ENCODE results near the gene DNLZ.

The DNLZ gene

GRCh38 chr9:136314944-136315343, 48.6 kb downstream of the DNLZ start:
- no peak for DNase-seq
- in situ Hi-C loops (cut with HindIII; ENCODE audit: low pct_ligation_motif_present, low pct_unique_long_range_greater_than_20kb, low sequenced_read_pairs) = no loop called here

- no peak for DNase-seq
- in situ Hi-C loops (cut with HindIII; ENCODE audit: low pct_ligation_motif_present, low pct_unique_long_range_greater_than_20kb, low sequenced_read_pairs) = no loop called here
Measured at GRCh38 chr9:136314056-136314416, 49.5 kb downstream of the DNLZ start.

GRCh38 chr9:136313111-136314055, 50.2 kb downstream of the DNLZ start:
- in situ Hi-C loops (cut with HindIII; ENCODE audit: low pct_ligation_motif_present, low pct_unique_long_range_greater_than_20kb, low sequenced_read_pairs) = no loop called here
- no peak for DNase-seq

GRCh38 chr9:136312436-136312835, 51.1 kb downstream of the DNLZ start:
- in situ Hi-C loops (cut with HindIII; ENCODE audit: low pct_ligation_motif_present, low pct_unique_long_range_greater_than_20kb, low sequenced_read_pairs) = no loop called here
- DNase-seq = peak; percentile 22

- in situ Hi-C loops (cut with HindIII; ENCODE audit: low pct_ligation_motif_present, low pct_unique_long_range_greater_than_20kb, low sequenced_read_pairs) = no loop called here
Measured at GRCh38 chr9:136312009-136312375, 51.6 kb downstream of the DNLZ start.

GRCh38 chr9:136311051-136312008, 52.2 kb downstream of the DNLZ start:
- no peak for DNase-seq
- in situ Hi-C loops (cut with HindIII; ENCODE audit: low pct_ligation_motif_present, low pct_unique_long_range_greater_than_20kb, low sequenced_read_pairs) = no loop called here

More at GRCh38 chr9:136312009-136312375, 51.6 kb downstream of the DNLZ start:
- no peak for DNase-seq

- DNase-seq = no peak
Measured at GRCh38 chr9:136310273-136311030, 53.1 kb downstream of the DNLZ start.

GRCh38 chr9:136309806-136310220, 53.7 kb downstream of the DNLZ start:
- in situ Hi-C loops (cut with HindIII; ENCODE audit: low pct_ligation_motif_present, low pct_unique_long_range_greater_than_20kb, low sequenced_read_pairs) = no loop called here
- no peak for DNase-seq

More at GRCh38 chr9:136310273-136311030, 53.1 kb downstream of the DNLZ start:
- in situ Hi-C loops (cut with HindIII; ENCODE audit: low pct_ligation_motif_present, low pct_unique_long_range_greater_than_20kb, low sequenced_read_pairs) = no loop called here
